NB4 (cell line): ENCODE results near the gene WDR70.
"Not testable (repeated sequence)": the region's sequence is repeated elsewhere in the genome, so short reads cannot be mapped to it uniquely, and the experiment has no call there.

ENCODE experiments used
- MYC ChIP-seq: IDR thresholded peaks from 2 replicates; pipeline ENCODE4 v1.6.1; 2011; ENCODE audit warnings: low read depth, low read length
- POLR2A ChIP-seq: IDR thresholded peaks from 2 replicates; pipeline ENCODE4 v1.6.1; 2011; ENCODE audit warnings: mild to moderate bottlenecking; ENCODE audit not compliant: insufficient read length; ENCODE audit errors: extremely low read depth
- TF ChIP-seq, protein P1 (sequence below): IDR thresholded peaks from one replicate; pipeline ENCODE4 v1.5.1; 2012; ENCODE audit warnings: low read depth, low read length
- TF ChIP-seq, protein P2 (sequence below): IDR thresholded peaks from 2 replicates; pipeline ENCODE4 v1.6.1; 2011; ENCODE audit warnings: low read depth, low read length

DNA sequence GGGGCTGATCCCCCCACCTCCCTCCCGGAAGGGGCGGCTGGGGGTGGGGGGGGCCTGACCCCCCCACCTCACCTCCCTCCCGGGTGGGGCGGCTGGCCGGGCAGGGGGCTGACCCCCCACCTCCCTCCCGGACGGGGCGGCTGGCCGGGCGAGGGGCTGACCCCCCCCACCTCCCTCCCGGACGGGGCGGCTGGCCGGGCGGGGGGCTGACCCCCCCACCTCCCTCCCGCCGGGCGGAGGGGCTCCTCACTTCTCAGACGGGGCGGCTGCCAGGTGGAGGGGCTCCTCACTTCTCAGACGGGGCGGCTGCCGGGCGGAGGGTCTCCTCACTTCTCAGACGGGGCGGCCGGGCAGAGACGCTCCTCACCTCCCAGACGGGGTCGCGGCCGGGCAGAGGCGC lies 36.3 kb downstream of the WDR70 start:
- TF ChIP-seq, protein P1, sequence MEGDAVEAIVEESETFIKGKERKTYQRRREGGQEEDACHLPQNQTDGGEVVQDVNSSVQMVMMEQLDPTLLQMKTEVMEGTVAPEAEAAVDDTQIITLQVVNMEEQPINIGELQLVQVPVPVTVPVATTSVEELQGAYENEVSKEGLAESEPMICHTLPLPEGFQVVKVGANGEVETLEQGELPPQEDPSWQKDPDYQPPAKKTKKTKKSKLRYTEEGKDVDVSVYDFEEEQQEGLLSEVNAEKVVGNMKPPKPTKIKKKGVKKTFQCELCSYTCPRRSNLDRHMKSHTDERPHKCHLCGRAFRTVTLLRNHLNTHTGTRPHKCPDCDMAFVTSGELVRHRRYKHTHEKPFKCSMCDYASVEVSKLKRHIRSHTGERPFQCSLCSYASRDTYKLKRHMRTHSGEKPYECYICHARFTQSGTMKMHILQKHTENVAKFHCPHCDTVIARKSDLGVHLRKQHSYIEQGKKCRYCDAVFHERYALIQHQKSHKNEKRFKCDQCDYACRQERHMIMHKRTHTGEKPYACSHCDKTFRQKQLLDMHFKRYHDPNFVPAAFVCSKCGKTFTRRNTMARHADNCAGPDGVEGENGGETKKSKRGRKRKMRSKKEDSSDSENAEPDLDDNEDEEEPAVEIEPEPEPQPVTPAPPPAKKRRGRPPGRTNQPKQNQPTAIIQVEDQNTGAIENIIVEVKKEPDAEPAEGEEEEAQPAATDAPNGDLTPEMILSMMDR, result not testable (repeated sequence)
- TF ChIP-seq POLR2A, MYC: not testable (repeated sequence)
- TF ChIP-seq, protein P2, sequence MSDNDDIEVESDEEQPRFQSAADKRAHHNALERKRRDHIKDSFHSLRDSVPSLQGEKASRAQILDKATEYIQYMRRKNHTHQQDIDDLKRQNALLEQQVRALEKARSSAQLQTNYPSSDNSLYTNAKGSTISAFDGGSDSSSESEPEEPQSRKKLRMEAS, result not testable (repeated sequence)
